GM23338 (cell line): Measurements from ENCODE around the gene HES7. TPM values are rescaled to one million over a fixed set of nuclear protein-coding genes. Genes with fewer than 3 reads are reported as not detected.

Experiments used
- ATAC-seq: fragments of 200-7000 bp; cut with Tn5 transposase; 3 replicates; pipeline ENCODE4 v1.9.1; 2020
- DNase-seq: peaks from one replicate; pipeline ENCODE4 v3.0.0-alpha.2; 2015; ENCODE audit warnings: low spot score
- H2AFZ ChIP-seq: fragments of 200-600 bp; sonication (generic); 2 replicates; pipeline ENCODE4 v1.8.0; 2016; ENCODE audit warnings: antibody characterized with exemption, mild to moderate bottlenecking, moderate library complexity
- H3F3A ChIP-seq: fragments of 200-600 bp; sonication (generic); replicated peaks from 2 replicates; pipeline ENCODE4 v1.8.0; 2017; ENCODE audit warnings: antibody characterized with exemption, mixed run types, low read depth
- H3K27ac ChIP-seq: fragments of 200-600 bp; sonication (generic); 2 replicates; pipeline ENCODE4 v1.6.1; 2016; ENCODE audit warnings: low read depth
- H3K27me3 ChIP-seq: fragments of 200-600 bp; sonication (generic); 2 replicates; pipeline ENCODE4 v1.8.0; 2016; ENCODE audit warnings: mild to moderate bottlenecking, mixed run types, moderate library complexity; ENCODE audit not compliant: insufficient read depth
- H3K36me3 ChIP-seq: fragments of 200-600 bp; sonication (generic); 2 replicates; pipeline ENCODE4 v1.8.0; 2016; ENCODE audit warnings: mild to moderate bottlenecking; ENCODE audit not compliant: insufficient read depth
- H3K4me1 ChIP-seq: fragments of 200-600 bp; sonication (generic); 2 replicates; pipeline ENCODE4 v1.8.0; 2016; ENCODE audit warnings: mild to moderate bottlenecking, moderate library complexity; ENCODE audit not compliant: insufficient read depth
- H3K4me2 ChIP-seq: fragments of 200-600 bp; sonication (generic); 2 replicates; pipeline ENCODE4 v1.7.1; 2017; ENCODE audit warnings: mixed run types
- H3K4me3 ChIP-seq: fragments of 200-600 bp; sonication (generic); 2 replicates; pipeline ENCODE4 v1.6.1; 2016; ENCODE audit warnings: mixed run types
- H3K79me2 ChIP-seq: fragments of 200-600 bp; sonication (generic); replicated peaks from 2 replicates; pipeline ENCODE4 v1.8.0; 2017; ENCODE audit warnings: mild to moderate bottlenecking; ENCODE audit not compliant: insufficient read depth
- H3K9me2 ChIP-seq: fragments of 200-600 bp; sonication (generic); 2 replicates; pipeline ENCODE4 v1.8.0; 2017; ENCODE audit not compliant: insufficient read depth
- H4K20me1 ChIP-seq: fragments of 200-600 bp; sonication (generic); replicated peaks from 2 replicates; pipeline ENCODE4 v1.8.0; 2017; ENCODE audit warnings: mild to moderate bottlenecking; ENCODE audit not compliant: insufficient read depth
- H3K27ac Mint-ChIP-seq: 2 replicates; pipeline ENCODE4 v1.8.0; 2020; ENCODE audit warnings: inconsistent platforms, mild to moderate bottlenecking, moderate library complexity, mixed read lengths
- H3K27me3 Mint-ChIP-seq: 3 replicates; pipeline ENCODE4 v1.8.0; 2022; ENCODE audit warnings: low read depth, mild to moderate bottlenecking, moderate library complexity, mixed read lengths, inconsistent platforms; ENCODE audit not compliant: insufficient read depth, poor library complexity
- H3K36me3 Mint-ChIP-seq: 3 replicates; pipeline ENCODE4 v1.8.0; 2021; ENCODE audit warnings: low read depth, mild to moderate bottlenecking, inconsistent platforms, moderate library complexity, mixed read lengths
- H3K4me1 Mint-ChIP-seq: 3 replicates; pipeline ENCODE4 v1.8.0; 2020; ENCODE audit warnings: mild to moderate bottlenecking, inconsistent platforms, mixed read lengths
- H3K4me3 Mint-ChIP-seq: 3 replicates; pipeline ENCODE4 v1.8.0; 2021; ENCODE audit warnings: moderate library complexity, mild to moderate bottlenecking, inconsistent platforms, mixed read lengths
- H3K9me3 Mint-ChIP-seq: 3 replicates; pipeline ENCODE4 v1.8.0; 2020; ENCODE audit warnings: moderate library complexity, mild to moderate bottlenecking, inconsistent platforms, mixed read lengths
- CREB1 ChIP-seq: fragments of 250-450 bp; sonication (Bioruptor Pico); IDR thresholded peaks from 2 replicates; pipeline ENCODE4 v1.5.0; 2020; ENCODE audit warnings: low read depth, mild to moderate bottlenecking, moderate library complexity
- ETS1 ChIP-seq: IDR thresholded peaks from 2 replicates; pipeline ENCODE4 v1.6.1; 2016; ENCODE audit warnings: antibody characterized with exemption
- EZH2 ChIP-seq: fragments of 200-600 bp; sonication (generic); IDR thresholded peaks from one replicate; pipeline ENCODE4 v1.8.0; 2017; ENCODE audit warnings: antibody characterized with exemption, mild to moderate bottlenecking, low read depth; ENCODE audit not compliant: unreplicated experiment
- EZH2phosphoT487 ChIP-seq: fragments of 200-600 bp; sonication (generic); IDR thresholded peaks from one replicate; pipeline ENCODE4 v1.8.1; 2018; ENCODE audit warnings: antibody characterized with exemption; ENCODE audit not compliant: unreplicated experiment
- JUNB ChIP-seq: IDR thresholded peaks from one replicate; pipeline ENCODE4 v1.6.1; 2016; ENCODE audit warnings: antibody characterized with exemption; ENCODE audit not compliant: unreplicated experiment
- NANOG ChIP-seq: IDR thresholded peaks from 2 replicates; pipeline ENCODE4 v1.6.1; 2016; ENCODE audit warnings: antibody characterized with exemption, borderline replicate concordance
- REST ChIP-seq: IDR thresholded peaks from one replicate; pipeline ENCODE4 v1.6.1; 2018; ENCODE audit warnings: antibody characterized with exemption; ENCODE audit not compliant: unreplicated experiment
- STAT1 ChIP-seq: IDR thresholded peaks from one replicate; pipeline ENCODE4 v1.6.1; 2016; ENCODE audit warnings: antibody characterized with exemption; ENCODE audit not compliant: unreplicated experiment
- ZNF114 ChIP-seq: fragments of 250-450 bp; sonication (Bioruptor Pico); IDR thresholded peaks from 2 replicates; pipeline ENCODE4 v1.5.0; 2020; ENCODE audit warnings: mild to moderate bottlenecking, moderate library complexity
- ZNF331 ChIP-seq: fragments of 250-450 bp; sonication (Bioruptor Pico); IDR thresholded peaks from 2 replicates; pipeline ENCODE4 v1.5.0; 2020; ENCODE audit warnings: low read depth, mild to moderate bottlenecking, moderate library complexity
- ZNF462 ChIP-seq: fragments of 250-450 bp; sonication (Bioruptor Pico); IDR thresholded peaks from 2 replicates; pipeline ENCODE4 v1.5.0; 2020; ENCODE audit warnings: mild to moderate bottlenecking, moderate library complexity
- polyA plus RNA-seq: library from polyadenylated mRNA; unstranded; fragments of >200 nt; fragmentation: Nextera tagmentation; extraction: Ambion mirVana; gene quantifications from 2 replicates; pipeline ENCODE4 v1.2.1, GENCODE V29; 2016
- total RNA-seq: library from RNA; depleted of rRNA; stranded (reverse); fragments of >200 nt; shearing (Covaris generic); gene quantifications from 2 replicates; pipeline ENCODE4 v1.2.3, GENCODE V29; 2014

Gene HES7
- total and polyA plus RNA-seq, 2 experiments from 2014 or later = 0.14 TPM; not detected in 1

GRCh38 chr17:8116776-8117175 lies 7.1 kb downstream of the HES7 start:
- Histone ChIP-seq H3K36me3 (no peaks in the 10 kb centered on the region), H4K20me1 (no peaks in the 10 kb centered on the region), H3K4me3 (peak overlapping the region; percentile 66), H3K9me2 (no peaks in the 10 kb centered on the region), H3K4me2 (no peak overlapping the region), H3F3A (0 out of 2 replicates have a peak, but pooled peaks cover 4% of the 10 kb centered on the region), H3K79me2 (no peaks in the 10 kb centered on the region), H3K27ac (no peak overlapping the region), H3K27me3 (peaks cover 69% of the 10 kb centered on the region), H3K4me1 (peaks cover 7% of the 10 kb centered on the region; the same call in 1 of the 2 replicates), H2AFZ (no peak overlapping the region; the same call in 1 of the 2 replicates)
- peak overlapping the region; percentile 7; the same call in 2 of the 3 replicates for H3K4me3 Mint-ChIP-seq
- DNase-seq (no peak), ATAC-seq (no peak)
- peaks cover 17% of the 10 kb centered on the region for H3K9me3 Mint-ChIP-seq
- no peak overlapping the region for H3K27ac Mint-ChIP-seq
- H3K27me3 Mint-ChIP-seq = peaks cover 74% of the 10 kb centered on the region
- peaks cover 4% of the 10 kb centered on the region; the same call in 2 of the 3 replicates for H3K4me1 Mint-ChIP-seq
- H3K36me3 Mint-ChIP-seq = peaks cover 13% of the 10 kb centered on the region
- TF ChIP-seq ZNF114 (CRISPR knock-in tag) (no peak), ETS1 (no peak), CREB1 (CRISPR knock-in tag) (no peak), NANOG (no peak), JUNB (no peak), EZH2phosphoT487 (no peak), REST (no peak), ZNF331 (CRISPR knock-in tag) (no peak), EZH2 (no peak), ZNF462 (CRISPR knock-in tag) (no peak), STAT1 (no peak)
